DMS 273 (cell line): Measurements from ENCODE around the gene ADGRA3.
A peak's percentile ranks its signal among the peaks of the same experiment; 100 is the strongest.
"Not testable (repeated sequence)": the region's sequence is repeated elsewhere in the genome, so short reads cannot be mapped to it uniquely, and the experiment has no call there.

Source experiments
- DNase-seq: peaks from one replicate; lab custom pipeline; 2025; ENCODE audit not compliant: unreplicated experiment; lab: John Stamatoyannopoulos, UW

Gene ADGRA3

DNA sequence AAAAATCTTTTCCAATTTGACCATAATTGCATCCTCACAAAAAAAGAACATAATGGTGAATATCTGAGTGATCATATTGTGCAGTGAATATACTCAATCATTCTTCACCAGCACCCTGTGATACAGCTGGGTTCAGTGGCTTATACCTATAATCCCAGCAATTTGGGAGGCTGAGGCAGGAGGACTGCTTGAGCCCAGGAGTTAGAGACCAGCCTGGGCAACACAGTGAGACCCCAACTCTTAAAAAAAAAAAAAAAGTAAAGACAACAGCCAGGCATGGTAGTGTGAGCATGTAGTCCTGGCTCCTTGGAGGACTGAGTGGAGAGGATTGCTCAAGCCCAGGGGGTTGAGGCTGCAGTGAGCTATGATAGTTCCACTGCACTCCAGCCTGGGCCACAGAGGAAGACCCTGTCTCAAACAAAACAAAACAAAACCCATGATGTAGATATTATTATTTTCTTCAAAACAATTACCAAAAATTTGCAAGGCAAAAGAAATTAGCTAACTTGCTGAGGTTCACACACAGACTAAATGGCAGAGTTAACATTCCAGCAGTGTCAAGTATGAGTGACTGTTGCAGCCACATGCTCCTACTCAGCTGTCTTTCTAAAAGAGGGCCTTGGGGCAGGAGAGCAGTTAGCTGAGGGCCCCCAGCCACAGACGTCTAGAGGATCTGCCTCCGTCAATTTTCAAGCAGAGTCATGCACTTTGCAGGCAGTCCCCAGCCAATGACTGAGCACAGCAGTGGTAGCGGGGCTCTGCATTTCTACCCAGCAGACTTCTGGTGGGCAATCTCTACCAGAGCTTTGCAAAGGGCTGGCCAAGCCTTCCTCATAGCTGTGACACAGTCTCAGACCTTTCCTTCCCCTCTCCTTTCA, 33.4 kb downstream of the ADGRA3 start:
- DNase-seq = peak; percentile 13

DNA sequence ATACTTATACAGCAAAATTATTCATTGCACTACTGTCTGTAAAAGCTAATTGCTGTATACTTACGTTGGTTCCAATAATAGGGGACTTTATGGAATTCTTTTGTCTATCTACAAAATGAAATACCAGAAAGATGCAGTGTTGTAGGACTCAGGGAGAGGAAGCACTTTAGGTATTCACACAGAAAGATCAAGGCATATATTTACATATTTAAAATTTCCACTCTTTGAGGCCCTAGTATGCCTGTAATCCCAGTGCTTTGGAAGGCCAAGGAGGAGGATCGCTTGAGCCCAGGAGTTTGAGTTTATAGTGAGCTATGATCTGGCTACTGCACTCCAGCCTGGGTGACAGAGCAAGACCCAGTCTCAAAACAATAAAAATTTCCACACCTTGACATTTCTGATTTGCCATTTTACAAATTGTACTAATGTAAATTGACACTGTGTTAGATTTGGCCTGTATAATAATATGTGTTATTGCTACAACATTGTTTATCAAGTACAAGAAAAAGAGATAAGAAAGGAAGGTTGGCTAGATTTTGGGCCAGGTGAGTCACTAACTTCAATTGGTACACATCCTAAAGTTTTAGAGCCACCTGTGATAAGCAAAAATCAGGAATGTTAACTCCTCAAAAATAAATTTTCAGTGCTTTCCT, 35.1 kb downstream of the ADGRA3 start:
- no peak for DNase-seq

DNA sequence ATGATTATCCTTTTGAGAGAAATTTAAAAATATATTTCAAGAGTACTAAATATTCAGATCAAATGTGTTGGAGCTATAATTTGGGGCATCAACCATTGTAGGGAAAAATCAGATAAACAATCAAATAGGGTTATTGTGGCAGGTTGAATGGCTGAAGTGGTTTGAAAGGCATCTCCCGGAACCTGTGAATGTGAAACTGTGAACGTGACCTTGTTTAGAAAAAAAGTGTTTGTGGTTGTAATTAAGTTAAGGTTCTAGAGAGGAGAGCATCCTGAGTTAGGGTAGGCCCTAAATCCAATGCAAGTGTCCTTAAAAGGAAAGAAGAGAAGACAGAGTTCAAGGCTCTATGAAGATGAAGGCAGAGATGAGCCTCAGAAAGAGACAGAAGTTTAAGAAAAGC, 37.4 kb downstream of the ADGRA3 start:
- no peak for DNase-seq

DNA sequence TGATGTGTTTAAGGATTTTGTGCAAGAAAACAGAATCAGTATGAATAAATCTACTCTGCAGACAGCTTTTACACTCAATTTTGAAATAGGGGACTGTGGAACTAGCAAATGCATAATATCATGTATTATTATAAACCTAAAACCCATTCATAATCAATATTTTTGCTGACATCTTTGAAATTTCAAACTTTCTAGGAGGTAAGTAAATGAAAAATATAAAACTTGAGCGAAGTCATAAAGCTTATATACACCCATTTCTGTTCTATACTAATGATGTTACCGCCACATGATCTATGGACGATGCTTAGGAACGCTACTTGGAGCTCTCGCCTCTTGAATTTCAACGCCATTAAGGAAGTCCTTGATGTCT, 38.1 kb downstream of the ADGRA3 start:
- DNase-seq = no peak

DNA sequence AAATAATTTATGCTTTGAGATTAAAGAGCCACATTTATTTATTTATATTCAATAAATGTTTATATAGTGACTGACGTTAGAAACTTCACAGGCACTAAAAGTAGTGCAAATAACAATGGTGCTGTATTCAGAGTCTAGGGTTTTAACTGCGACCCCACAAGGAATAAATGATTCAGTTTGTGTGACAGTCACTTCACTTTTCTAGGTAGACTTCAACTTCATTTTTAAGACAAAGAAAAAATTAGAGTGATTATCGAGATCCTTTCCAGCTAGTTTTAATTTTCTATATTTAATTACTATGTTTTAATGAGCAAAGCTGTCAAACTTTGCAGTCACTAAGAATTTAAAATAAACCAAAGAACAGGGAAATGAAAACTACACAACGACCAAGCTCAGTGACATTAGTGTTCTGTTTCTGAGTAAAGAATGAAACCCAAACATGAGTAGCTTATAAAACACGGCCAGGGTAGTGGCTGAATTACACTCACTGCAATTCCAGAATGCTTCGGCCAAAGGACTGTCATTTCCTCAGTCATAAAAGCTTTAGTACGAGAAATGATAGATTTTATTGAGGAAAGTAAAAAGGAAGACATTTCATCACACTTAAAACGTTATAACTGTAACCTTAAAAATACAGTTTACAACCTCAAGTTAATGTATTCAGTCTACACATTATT, 38.6 kb downstream of the ADGRA3 start:
- no peak for DNase-seq

DNA sequence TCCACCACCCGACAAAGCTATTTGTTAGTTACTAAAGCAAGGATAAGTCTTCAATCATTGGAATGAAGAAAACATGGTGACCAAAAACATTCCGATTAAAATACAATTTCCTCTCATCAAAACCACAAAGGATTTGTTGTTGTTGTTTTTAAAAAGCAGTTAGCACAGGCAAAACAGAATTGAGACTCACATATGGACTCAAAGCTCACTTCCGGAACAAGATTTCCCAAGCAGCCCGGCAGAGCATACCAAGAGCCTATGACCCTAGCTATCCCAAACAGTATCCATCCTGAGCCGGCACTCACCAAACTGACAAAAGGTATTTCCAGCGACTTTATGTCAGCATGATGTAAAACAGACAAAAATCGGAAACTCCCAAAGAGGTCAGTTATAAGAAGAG, 39.9 kb downstream of the ADGRA3 start:
- DNase-seq = no peak

DNA sequence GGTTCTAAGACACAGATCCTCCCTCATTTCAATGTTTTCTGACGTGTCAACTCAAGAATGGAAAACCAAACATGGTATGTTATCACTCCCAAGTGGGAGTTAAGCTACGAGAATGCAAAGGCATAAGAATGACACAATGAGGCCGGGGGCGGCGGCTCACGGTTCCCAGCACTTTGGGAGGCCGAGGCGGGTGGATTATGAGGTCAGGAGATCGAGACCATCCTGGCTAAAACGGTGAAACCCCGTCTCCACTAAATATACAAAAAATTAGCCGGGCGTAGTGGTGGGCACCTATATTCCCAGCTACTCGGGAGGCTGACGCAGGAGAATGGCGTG, 40.6 kb downstream of the ADGRA3 start:
- DNase-seq = not testable (repeated sequence)

DNA sequence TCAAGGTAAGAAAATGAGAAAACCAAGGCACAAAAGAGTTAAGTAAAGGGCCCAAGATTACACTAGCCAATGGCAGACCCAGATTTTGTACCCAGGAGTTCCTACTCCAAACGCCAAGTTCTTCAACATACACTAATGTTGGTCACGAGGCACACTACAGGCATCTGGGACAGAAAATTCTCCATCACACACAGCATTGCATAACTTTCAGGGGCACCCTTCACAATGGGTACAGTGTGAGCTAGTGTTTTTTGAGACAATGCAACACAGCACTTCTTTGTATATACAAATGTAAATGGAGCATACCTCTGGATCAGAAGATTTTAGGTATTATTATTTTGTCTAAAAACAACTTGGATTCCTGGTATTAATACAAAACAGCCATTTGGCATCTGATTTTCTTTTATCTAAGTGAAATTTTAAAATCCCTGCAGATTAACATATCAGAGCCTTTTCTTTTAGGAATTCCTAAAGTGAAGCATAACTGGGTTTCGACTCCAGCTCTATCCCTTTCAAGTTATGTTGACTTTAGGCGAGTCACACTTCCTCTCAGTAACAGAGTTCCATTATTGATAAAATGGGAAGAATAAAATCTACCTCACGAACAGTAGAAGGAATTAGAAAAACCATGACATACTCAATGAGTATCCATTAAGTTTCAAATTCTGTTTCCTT, 41.1 kb downstream of the ADGRA3 start:
- no peak for DNase-seq

DNA sequence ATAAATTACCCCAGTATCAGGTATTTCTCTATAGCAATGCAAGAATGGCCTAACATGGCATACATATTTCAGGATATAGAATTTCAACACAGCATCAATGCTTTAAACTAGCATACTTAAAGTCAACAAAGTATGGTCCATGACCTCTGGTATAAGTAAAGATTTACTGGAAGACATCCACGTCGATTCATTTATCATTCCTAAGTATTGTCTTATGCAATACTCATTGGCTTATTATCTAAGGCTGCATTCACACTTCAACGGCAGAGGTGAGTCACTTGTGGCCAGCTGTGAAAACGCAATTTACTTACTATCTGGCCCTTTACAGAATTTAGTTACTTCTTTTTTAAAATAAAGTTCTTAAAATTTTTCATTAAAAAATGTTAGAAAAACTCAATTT, 42.6 kb downstream of the ADGRA3 start:
- no peak for DNase-seq

DNA sequence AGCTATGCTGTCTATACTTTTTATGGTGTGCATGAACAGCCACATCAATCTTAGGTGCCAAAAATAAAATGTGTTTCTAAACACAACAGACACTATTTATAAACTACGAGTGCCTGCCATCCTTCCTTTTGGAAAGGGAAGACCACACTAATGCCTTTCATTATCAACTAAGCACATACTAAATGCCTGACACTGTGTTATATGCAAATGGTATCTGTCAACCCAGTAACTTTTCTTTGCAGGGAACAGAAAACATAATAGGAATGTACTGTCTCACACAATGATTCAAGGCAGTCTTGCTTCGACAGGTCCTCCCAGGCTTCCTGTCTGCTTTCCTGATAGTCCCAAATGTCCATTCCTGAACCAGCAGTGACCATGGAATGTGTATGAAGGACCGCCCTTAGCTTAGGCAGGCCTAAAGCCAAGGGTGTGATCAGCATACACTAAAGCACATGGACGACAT, 43.8 kb downstream of the ADGRA3 start:
- DNase-seq = no peak

DNA sequence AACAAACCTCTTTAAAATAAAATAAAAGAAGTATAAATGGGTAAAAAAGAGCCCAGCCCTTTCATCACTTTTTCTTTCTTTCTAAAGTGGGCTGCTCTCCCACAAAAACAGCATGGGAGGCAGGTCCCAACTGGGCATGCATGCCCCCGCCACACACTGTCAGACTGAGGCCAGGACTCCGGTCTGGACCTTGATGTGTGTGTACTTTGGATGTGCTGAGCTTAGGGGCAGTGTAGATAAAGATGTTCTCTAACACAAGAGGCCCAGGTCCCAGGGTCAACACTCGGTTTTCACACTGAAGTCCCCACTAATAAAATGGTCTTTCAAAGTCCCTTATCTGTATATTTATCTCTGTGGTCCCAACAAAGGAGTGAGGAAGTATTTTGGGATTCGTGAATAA, 44.4 kb downstream of the ADGRA3 start:
- DNase-seq = no peak

DNA sequence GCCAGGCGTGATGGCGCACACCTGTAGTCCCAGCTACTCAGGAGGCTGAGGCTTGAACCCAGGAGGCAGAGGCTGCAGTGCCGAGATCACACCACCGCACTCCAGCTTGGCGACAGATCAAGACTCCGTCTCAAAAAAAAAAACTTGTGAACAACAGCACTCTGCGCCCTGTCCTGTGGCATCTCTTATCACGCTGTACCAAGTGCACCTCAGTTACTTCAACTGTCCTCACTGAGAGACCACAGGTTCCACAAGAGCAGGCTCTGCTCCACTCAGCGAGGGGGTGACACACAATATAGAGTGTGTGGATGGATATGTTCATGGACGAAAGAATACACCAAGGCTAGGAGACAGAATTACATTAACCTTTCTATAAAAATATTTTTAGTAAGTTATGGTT, 49.3 kb downstream of the ADGRA3 start:
- no peak for DNase-seq

DNA sequence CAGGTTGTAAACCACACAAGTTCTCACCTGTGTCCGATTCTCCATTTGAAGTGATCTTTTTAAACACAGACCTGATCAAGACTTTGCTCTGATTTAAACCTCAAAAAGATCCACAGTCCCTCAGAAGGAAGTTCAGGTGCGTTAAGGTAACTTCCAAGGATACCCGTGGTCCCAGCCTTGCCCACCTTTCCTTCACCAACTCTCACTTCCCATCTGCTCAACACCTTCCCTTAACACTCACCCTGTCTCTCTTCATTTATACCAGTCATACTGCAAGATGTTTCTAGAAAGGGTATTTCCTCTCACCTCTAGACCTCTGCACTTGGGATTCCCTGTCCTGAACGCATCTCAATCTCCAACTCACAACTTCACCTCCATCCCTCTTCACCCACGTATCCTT, 49.9 kb downstream of the ADGRA3 start:
- no peak for DNase-seq

DNA sequence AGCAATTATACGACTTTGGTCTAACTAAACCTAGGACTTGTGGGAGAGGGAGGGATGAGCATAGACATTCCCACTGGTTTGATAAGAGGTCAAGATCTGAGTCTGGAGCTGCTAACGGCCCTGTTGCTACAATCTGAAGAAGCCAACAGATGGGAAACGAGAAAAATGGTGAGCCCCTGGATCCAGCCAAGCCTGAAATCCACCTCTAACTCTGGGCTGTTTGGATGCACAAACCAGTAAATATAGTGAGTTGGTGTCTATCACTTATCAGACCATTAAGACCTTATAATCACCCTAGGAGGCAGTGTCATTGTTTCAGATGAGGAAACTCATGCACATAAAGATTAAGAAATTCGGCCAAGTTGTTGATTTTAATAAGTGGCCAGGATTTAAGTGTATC, 50.5 kb downstream of the ADGRA3 start:
- DNase-seq = no peak

DNA sequence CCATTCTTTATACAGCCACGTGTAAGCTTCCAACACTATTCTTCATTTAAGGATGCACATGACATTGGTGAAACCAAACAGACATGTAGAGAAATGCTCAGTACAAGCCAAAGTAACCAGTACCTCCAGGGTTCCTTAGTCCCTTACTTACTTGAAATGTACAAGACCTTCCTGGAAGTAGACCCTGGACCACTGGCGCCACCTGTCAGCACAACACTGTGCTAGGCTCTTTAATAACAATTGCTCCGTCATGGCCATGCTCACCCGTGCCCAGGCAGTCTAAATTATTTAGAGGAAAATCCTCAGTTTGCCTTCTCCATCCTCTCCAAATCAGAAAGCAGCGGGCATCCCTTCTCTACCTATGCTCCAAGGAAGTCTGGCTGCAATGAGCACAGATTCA, 52.7 kb downstream of the ADGRA3 start:
- DNase-seq = no peak

DNA sequence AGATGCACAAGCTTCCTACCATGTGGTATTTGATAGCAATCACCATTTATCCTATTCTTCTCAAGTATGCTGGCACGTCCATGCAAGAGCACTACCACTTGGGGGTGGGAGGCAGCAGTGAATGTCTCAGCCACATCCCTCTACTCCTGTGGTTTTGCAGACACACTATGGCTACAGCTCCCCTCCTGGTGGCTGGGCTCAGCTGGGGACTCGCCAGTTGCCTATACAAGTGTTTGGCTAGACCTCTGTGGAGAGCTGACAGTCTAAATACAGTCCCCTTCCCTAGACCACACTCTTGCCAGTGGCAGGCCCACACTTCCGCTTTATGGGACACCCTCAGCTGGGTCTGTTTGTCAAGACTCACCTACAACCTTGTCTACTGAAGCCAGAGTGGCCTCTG, 53.2 kb downstream of the ADGRA3 start:
- peak; percentile 1 for DNase-seq

DNA sequence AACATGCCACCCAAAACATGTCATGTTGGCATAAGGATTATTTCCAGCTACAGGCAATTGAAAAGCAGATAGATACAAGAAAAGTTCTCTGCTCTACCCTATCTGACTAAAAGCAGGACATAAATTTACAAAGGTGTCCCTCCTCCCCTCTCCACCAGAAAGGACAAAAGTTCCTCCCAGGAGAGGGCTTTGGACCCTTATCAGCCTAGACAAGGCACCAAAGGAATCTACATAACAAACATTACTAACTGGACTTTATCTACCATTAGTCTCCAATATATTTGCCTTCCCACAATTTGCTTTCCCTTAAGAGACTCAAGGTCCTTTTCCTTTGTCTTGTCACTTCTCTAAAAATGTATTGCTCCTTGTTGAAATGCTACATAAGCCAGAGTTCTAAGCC, 55.6 kb downstream of the ADGRA3 start:
- no peak for DNase-seq

DNA sequence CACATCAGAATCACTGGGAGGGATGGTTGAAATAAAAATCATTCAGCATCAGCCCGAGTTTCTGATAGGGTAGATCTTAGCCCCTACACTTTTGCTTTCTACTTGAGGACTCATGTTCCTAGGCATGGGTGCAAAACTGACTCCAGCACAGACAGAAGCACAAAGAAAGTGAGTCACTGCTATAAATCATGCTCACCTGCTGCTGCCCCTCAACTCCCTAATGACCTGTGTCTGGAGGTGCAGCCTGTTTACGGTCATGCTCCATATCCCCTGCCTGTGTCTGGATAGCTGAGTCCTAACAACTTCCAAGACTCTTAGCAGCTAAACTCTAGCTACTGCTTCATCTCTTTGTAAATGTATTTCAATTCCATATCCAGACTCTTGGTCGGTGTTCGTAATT, 57.8 kb downstream of the ADGRA3 start:
- no peak for DNase-seq

DNA sequence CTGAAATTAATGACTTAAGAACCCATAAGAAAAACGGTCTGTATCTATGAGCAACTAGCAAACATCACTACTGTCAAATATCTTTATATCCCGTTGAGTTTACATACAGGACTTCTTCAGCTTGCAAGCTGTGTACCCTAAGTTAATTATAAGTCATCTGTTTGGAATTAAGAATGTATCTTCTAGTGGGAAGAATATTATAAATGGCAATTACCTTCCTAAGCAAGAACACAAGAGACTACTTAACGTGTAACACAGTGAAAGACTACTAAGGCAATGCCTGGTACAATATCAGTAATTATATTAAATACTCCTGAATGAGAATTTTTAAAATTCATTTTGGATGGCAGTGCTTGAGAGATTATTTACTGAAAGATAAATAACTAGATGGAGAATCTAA, 58.5 kb downstream of the ADGRA3 start:
- DNase-seq = no peak

DNA sequence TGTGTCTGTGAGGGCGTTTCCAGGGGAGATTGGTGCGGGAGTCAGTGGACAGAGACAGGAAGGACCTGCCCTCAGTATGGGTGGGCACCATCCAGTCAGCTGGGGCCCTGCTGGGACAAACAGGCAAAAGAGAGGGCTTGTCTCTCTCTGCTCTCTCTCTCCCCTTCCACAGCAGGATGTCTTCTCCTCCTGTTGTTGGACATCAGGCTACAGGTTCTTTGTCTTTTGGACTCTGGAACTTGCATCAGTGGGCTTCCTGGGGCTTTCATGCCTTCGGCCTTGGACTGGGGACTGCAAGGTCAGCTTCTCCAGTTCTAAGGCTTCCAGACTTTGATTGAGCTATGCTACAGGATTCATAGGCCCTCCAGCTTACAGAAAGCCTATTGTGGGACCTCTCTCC, 59.6 kb downstream of the ADGRA3 start:
- DNase-seq = no peak

DNA sequence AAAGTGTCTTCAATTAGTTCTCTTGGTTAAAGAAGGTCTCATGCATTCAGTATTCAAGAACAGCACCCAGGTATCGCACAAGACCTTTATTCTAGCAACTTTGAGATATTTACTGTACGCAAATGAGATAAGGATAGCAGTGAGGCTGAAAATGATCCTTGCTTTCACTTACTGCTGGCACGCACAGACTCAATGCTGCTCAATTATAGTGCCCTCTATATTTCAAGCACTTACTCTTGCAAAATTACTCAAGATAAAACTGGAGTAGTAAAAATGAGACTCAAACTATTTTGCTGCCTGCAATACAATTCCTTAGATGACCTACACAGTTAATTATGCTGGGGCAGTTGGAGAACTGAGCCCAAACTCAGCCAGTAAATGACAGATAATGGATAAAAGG, 60.9 kb downstream of the ADGRA3 start:
- no peak for DNase-seq
